Measurements from ENCODE around the gene SENP8. TPM values are rescaled to one million over a fixed set of nuclear protein-coding genes. Genes with fewer than 3 reads are reported as not detected.

Gene SENP8
- total and polyA plus RNA-seq, 2 of the 13 experiments (the other 11 are each of a cell fraction or from before 2014, with no cell fraction given) = 2.7 to 3.0 TPM

DNA sequence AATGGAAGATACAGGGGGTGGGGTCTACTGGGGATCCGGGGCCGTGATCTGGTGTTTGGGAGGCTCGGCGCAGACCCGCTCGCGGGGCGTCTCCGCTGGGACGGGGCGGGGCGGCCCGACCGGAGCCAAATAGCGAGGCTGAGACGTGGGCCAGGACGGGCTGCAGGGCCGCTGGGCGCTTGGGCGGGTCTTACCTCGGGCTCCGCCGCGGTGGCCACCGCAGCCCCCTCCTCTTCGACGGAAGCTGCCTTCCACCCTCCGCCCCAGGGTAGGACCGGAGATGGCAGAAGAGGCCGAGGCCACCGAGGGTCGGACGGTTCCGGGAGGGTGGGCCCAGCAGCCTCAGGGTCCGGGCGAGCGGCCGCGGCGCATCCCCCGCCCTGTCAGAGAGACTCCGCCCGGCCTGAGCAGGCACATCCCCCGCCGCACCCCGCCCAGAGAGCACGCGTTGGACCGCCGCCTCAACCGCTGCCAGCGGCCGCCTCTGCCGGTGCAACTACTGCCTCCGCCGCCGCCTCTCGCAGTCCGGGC lies 652 bp upstream of the SENP8 start (continued):
- TF ChIP-seq ZBTB21 (CRISPR knock-in tag; IDR thresholded peaks at IDR 0.05) = no peak
- TF ChIP-seq ZNF326 (CRISPR knock-in tag; IDR thresholded peaks at IDR 0.05; ENCODE audit: borderline replicate concordance) = no peak
- TF ChIP-seq BORCS8-MEF2B (CRISPR knock-in tag; IDR thresholded peaks at IDR 0.05) = peak; percentile 19; the same call in 1 of the 2 replicates
- no peak for TF ChIP-seq NFE2 (CRISPR knock-in tag; IDR thresholded peaks at IDR 0.05)
- no peak for TF ChIP-seq ZNF557 (CRISPR knock-in tag; IDR thresholded peaks at IDR 0.05)
- no peak for TF ChIP-seq MAFG (CRISPR knock-in tag; IDR thresholded peaks at IDR 0.05)
- no peak for TF ChIP-seq ZNF549 (CRISPR knock-in tag; IDR thresholded peaks at IDR 0.05)
- TF ChIP-seq, protein P1, sequence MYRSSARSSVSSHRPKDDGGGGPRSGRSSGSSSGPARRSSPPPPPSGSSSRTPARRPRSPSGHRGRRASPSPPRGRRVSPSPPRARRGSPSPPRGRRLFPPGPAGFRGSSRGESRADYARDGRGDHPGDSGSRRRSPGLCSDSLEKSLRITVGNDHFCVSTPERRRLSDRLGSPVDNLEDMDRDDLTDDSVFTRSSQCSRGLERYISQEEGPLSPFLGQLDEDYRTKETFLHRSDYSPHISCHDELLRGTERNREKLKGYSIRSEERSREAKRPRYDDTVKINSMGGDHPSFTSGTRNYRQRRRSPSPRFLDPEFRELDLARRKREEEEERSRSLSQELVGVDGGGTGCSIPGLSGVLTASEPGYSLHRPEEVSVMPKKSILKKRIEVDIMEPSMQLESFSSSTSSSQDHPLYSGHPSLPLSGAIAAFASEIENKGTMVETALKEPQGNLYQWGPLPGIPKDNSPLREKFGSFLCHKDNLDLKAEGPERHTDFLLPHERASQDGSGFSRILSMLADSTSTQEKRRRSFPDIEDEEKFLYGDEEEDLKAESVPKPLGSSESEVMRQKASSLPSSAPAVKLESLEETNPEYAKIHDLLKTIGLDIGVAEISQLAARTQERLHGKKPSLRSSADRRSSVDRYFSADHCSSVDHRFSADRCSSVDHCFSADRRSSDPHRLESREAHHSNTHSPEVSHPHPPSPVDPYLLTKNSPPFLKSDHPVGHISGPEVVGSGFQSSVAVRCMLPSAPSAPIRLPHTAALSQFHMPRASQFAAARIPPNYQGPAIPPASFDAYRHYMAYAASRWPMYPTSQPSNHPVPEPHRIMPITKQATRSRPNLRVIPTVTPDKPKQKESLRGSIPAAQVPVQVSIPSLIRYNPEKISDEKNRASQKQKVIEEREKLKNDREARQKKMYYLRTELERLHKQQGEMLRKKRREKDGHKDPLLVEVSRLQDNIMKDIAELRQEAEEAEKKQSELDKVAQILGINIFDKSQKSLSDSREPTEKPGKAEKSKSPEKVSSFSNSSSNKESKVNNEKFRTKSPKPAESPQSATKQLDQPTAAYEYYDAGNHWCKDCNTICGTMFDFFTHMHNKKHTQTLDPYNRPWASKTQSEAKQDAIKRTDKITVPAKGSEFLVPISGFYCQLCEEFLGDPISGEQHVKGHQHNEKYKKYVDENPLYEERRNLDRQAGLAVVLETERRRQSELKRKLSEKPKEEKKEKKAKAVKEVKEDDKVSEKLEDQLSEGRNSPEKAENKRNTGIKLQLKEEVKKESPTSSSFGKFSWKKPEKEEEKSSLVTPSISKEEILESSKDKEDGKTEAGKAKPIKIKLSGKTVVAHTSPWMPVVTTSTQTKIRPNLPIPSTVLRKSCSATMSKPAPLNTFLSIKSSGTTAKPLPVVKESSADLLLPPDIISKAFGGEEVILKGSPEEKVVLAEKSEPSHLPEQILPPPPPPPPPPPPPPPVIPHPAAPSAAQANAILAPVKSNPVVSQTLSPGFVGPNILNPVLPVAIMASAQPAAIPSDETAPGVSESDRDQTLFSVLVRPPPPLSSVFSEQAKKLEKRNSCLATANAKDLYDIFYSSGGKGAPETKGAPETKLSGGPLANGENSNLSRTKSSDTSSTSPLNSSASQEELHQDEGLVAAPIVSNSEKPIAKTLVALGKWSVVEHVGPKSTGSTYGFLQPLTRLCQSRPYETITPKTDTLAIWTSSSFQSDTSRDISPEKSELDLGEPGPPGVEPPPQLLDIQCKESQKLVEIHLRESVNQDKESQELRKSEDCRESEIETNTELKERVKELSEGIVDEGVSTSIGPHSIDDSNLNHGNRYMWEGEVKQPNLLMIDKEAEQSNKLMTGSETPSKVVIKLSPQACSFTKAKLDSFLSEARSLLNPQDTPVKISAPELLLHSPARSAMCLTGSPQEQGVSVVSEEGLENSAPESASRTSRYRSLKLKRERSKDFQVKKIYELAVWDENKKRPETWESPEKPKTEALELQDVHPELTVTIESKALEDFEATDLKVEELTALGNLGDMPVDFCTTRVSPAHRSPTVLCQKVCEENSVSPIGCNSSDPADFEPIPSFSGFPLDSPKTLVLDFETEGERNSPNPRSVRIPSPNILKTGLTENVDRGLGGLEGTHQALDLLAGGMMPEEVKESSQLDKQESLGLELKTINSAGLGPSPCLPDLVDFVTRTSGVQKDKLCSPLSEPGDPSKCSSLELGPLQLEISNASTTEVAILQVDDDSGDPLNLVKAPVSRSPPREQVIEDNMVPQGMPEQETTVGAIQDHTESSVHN (CRISPR knock-in tag; IDR thresholded peaks at IDR 0.05) = no peak
- TF ChIP-seq, protein P2, sequence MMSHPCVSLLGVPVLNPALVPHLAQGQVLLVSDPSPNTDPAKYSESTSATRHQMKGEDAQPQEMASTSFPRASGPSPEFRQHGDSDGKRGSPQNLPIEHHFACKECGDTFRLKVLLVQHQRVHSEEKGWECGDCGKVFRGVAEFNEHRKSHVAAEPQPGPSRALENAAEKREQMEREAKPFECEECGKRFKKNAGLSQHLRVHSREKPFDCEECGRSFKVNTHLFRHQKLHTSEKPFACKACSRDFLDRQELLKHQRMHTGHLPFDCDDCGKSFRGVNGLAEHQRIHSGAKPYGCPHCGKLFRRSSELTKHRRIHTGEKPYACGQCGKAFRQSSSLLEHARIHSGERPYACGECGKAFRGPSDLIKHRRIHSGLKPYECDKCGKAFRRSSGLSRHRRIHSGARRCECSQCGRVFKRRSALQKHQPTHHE (CRISPR knock-in tag; IDR thresholded peaks at IDR 0.05; ENCODE audit: borderline replicate concordance) = peak; percentile 54; the same call in 1 of the 2 replicates
- no peak for TF ChIP-seq EZH2 (conservative IDR thresholded peaks at IDR 0.05; ENCODE audit: low read depth, low read length)
- 0 out of 2 replicates have a peak, but pooled peaks have one; percentile 26 for TF ChIP-seq GZF1 (CRISPR knock-in tag; IDR thresholded peaks at IDR 0.05)
- TF ChIP-seq THYN1 (CRISPR knock-in tag; IDR thresholded peaks at IDR 0.05; ENCODE audit: borderline replicate concordance, low read depth) = no peak
- TF ChIP-seq RBM22 (optimal IDR thresholded peaks at IDR 0.05; ENCODE audit: low read length) = no peak
- TF ChIP-seq ZNF775 (CRISPR knock-in tag; IDR thresholded peaks at IDR 0.05; ENCODE audit: borderline replicate concordance) = no peak
- TF ChIP-seq ISL2 (CRISPR knock-in tag; IDR thresholded peaks at IDR 0.05) = no peak
- TF ChIP-seq, protein P3, sequence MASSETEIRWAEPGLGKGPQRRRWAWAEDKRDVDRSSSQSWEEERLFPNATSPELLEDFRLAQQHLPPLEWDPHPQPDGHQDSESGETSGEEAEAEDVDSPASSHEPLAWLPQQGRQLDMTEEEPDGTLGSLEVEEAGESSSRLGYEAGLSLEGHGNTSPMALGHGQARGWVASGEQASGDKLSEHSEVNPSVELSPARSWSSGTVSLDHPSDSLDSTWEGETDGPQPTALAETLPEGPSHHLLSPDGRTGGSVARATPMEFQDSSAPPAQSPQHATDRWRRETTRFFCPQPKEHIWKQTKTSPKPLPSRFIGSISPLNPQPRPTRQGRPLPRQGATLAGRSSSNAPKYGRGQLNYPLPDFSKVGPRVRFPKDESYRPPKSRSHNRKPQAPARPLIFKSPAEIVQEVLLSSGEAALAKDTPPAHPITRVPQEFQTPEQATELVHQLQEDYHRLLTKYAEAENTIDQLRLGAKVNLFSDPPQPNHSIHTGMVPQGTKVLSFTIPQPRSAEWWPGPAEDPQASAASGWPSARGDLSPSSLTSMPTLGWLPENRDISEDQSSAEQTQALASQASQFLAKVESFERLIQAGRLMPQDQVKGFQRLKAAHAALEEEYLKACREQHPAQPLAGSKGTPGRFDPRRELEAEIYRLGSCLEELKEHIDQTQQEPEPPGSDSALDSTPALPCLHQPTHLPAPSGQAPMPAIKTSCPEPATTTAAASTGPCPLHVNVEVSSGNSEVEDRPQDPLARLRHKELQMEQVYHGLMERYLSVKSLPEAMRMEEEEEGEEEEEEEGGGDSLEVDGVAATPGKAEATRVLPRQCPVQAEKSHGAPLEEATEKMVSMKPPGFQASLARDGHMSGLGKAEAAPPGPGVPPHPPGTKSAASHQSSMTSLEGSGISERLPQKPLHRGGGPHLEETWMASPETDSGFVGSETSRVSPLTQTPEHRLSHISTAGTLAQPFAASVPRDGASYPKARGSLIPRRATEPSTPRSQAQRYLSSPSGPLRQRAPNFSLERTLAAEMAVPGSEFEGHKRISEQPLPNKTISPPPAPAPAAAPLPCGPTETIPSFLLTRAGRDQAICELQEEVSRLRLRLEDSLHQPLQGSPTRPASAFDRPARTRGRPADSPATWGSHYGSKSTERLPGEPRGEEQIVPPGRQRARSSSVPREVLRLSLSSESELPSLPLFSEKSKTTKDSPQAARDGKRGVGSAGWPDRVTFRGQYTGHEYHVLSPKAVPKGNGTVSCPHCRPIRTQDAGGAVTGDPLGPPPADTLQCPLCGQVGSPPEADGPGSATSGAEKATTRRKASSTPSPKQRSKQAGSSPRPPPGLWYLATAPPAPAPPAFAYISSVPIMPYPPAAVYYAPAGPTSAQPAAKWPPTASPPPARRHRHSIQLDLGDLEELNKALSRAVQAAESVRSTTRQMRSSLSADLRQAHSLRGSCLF (CRISPR knock-in tag; IDR thresholded peaks at IDR 0.05; ENCODE audit: borderline replicate concordance) = no peak

Measured in HepG2 (cell line).